H1 (cell line): Measurements from ENCODE around the gene GRAP.

ENCODE experiments used
- ATF3 ChIP-seq: IDR thresholded peaks from 2 replicates; pipeline ENCODE4 v1.6.1; 2011; ENCODE audit warnings: low read depth, mild to moderate bottlenecking, low read length; ENCODE audit not compliant: insufficient read depth
- CBX5 ChIP-seq: fragments of 300-800, 300-1000 bp; sonication (generic); IDR thresholded peaks from 2 replicates; pipeline ENCODE4 v1.7.1; 2016; ENCODE audit warnings: antibody characterized with exemption, low read length, low read depth
- CEBPB ChIP-seq: IDR thresholded peaks from 2 replicates; pipeline ENCODE4 v1.6.1; 2012; ENCODE audit warnings: low read depth, low read length
- CTCF ChIP-seq, 3 experiments: IDR thresholded peaks; 1 replicate in 2 of 3; 2 replicates in 1 of 3; pipeline versions ENCODE4 v1.5.1 to v1.6.1; 2011; ENCODE audit warnings: low read length in 3 of 3, mild to moderate bottlenecking in 3 of 3, inconsistent platforms in 2 of 3, low read depth in 1 of 3, moderate library complexity in 1 of 3; ENCODE audit not compliant: insufficient read depth in 1 of 3; ENCODE audit errors: control extremely low read depth in 1 of 3
- EZH2 ChIP-seq: fragments of 200-600 bp; sonication (generic); IDR thresholded peaks from 2 replicates; pipeline ENCODE4 v1.7.1; 2012; ENCODE audit warnings: low read depth, mild to moderate bottlenecking, moderate library complexity, low read length, inconsistent platforms; ENCODE audit not compliant: severe bottlenecking
- GABPA ChIP-seq: IDR thresholded peaks from 2 replicates; pipeline ENCODE4 v1.6.1; 2011; ENCODE audit warnings: mild to moderate bottlenecking, low read length, moderate library complexity, borderline replicate concordance; ENCODE audit not compliant: insufficient read depth
- JUND ChIP-seq: IDR thresholded peaks from 2 replicates; pipeline ENCODE4 v1.6.1; 2011; ENCODE audit warnings: mild to moderate bottlenecking, improper control_type of control experiment, low read length
- MAFK ChIP-seq: IDR thresholded peaks from 2 replicates; pipeline ENCODE4 v1.6.1; 2012; ENCODE audit warnings: low read depth, mild to moderate bottlenecking, improper control_type of control experiment, low read length
- POLR2A ChIP-seq, 2 experiments: IDR thresholded peaks; 1 replicate in 1 of 2; 2 replicates in 1 of 2; pipeline ENCODE4 v1.6.1; 2011; ENCODE audit warnings: low read depth in 2 of 2, low read length in 2 of 2, mild to moderate bottlenecking in 2 of 2; ENCODE audit errors: control extremely low read depth in 1 of 2
- RAD21 ChIP-seq, 2 experiments: IDR thresholded peaks in 1 of 2; conservative IDR thresholded peaks in 1 of 2; 2 replicates each; pipeline ENCODE4 v1.6.1; 2011; ENCODE audit warnings: low read depth in 2 of 2, low read length in 2 of 2, improper control_type of control experiment in 1 of 2, inconsistent platforms in 1 of 2, mild to moderate bottlenecking in 1 of 2, moderate library complexity in 1 of 2
- SIN3A ChIP-seq, 2 experiments: IDR thresholded peaks in 1 of 2; conservative IDR thresholded peaks in 1 of 2; 2 replicates each; pipeline ENCODE4 v1.6.1; 2011 to 2012; ENCODE audit warnings: low read length in 2 of 2, improper control_type of control experiment in 1 of 2, low read depth in 1 of 2, mild to moderate bottlenecking in 1 of 2
- TAF1 ChIP-seq: IDR thresholded peaks from 2 replicates; pipeline ENCODE4 v1.6.1; 2011; ENCODE audit warnings: mild to moderate bottlenecking, low read depth, low read length
- TEAD4 ChIP-seq: IDR thresholded peaks from 2 replicates; pipeline ENCODE4 v1.6.1; 2012; ENCODE audit warnings: low read depth, low read length, inconsistent platforms, mixed read lengths
- TF ChIP-seq, protein P1 (sequence below): IDR thresholded peaks from 2 replicates; pipeline ENCODE4 v1.6.1; 2011; ENCODE audit warnings: low read length, improper control_type of control experiment

GRCh38 chr17:18977646-18978045 lies 69.1 kb downstream of the GRAP start:
- TF ChIP-seq, protein P1, sequence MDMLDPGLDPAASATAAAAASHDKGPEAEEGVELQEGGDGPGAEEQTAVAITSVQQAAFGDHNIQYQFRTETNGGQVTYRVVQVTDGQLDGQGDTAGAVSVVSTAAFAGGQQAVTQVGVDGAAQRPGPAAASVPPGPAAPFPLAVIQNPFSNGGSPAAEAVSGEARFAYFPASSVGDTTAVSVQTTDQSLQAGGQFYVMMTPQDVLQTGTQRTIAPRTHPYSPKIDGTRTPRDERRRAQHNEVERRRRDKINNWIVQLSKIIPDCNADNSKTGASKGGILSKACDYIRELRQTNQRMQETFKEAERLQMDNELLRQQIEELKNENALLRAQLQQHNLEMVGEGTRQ = no peak
- TF ChIP-seq RAD21 (IDR thresholded peaks at IDR 0.05 in 1 of 2, conservative IDR thresholded peaks at IDR 0.05 in 1 of 2; ENCODE audit: low read depth in 2 of 2, low read length in 2 of 2) (no peak), TEAD4 (no peak), TAF1 (no peak), CBX5 (no peak), SIN3A (conservative IDR thresholded peaks at IDR 0.05 in 1 of 2, IDR thresholded peaks at IDR 0.05 in 1 of 2; ENCODE audit: low read depth in 1 of 2, low read length in 2 of 2) (no peak), JUND (no peak), MAFK (no peak), GABPA (no peak), EZH2 (no peak), CEBPB (no peak), POLR2A (IDR thresholded peaks at IDR 0.05; ENCODE audit: control extremely low read depth in 1 of 2, low read depth in 2 of 2, low read length in 2 of 2) (no peak), ATF3 (no peak), CTCF (IDR thresholded peaks at IDR 0.05; ENCODE audit: control extremely low read depth in 1 of 3, insufficient read depth in 1 of 3, low read depth in 1 of 3, low read length in 3 of 3) (no peak)
